ENCODE results near the gene SIRT1.
"Not testable (repeated sequence)": the region's sequence is repeated elsewhere in the genome, so short reads cannot be mapped to it uniquely, and the experiment has no call there.

Gene SIRT1

DNA sequence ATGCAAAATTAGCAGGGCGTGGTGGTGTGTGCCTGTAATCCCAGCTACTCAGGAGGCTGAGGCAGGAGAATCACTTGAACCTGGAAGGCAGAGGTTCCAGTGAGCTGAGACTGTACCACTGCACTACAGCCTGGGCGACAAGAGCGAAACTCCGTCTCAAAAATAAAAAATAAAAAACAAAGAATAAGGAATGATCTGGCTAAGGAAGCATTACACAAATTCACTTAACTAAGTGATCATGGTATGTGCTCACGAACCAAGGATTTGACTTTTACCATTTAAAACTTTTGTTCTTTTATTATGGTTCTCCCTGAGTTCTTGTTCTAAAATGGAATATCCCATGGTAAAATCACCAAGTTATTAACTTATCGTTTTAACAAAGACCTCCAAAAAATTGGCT, 71.2 kb downstream of the SIRT1 start:
- DNase-seq (ENCODE audit: low read depth in 2 of 3, low spot score in 1 of 3): no peak

DNA sequence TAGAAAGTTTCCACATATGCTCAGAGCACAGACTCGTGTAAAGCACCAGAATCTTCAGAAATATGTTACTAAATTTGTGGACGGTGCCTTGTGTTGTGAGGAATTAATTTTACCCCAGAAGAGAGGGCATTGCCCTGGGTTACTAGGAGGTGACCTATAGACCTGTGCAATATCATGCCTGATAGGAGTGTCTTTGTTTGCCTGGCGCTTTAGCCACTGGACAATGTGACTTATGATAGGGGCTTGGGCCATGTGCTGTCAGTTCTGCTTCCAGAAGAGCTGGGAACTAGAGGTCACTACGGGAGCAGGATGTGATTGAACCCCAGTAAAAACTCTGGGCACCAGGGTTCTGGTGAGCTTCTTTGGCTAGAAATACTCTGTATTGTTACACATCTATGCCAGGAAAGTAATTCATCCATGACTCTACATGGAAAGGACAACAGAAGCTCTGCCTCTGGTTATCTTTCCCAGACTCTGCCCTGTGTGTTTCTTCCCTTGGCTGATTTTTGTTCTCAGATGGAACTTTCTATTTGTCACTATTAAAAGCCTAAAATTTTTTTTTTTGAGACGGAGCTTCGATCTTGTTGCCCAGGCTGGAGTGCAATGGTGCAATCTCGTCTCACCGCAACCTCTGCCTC, 75.5 kb downstream of the SIRT1 start:
- DNase-seq (ENCODE audit: low read depth in 2 of 3, low spot score in 1 of 3): no peak

DNA sequence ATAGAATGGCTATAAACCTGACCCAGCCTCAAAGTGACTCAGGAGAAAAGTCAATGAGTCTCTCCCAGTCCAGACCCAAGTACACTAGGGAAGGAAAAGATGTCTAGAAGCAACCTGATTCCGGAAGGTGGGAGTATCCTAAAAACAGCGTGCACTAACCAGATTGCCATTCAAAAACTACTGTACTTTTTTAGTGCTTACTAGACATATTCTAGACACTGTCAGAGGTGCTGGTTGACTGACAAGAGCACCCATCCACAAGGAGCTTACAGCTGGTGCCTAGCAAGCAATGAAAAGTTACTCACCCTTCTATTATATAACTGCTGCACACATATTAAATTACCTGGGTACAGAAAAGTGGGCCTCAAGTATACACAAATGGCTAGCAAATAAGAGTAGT, 81.0 kb downstream of the SIRT1 start:
- DNase-seq (ENCODE audit: low read depth in 2 of 3, low spot score in 1 of 3): no peak

DNA sequence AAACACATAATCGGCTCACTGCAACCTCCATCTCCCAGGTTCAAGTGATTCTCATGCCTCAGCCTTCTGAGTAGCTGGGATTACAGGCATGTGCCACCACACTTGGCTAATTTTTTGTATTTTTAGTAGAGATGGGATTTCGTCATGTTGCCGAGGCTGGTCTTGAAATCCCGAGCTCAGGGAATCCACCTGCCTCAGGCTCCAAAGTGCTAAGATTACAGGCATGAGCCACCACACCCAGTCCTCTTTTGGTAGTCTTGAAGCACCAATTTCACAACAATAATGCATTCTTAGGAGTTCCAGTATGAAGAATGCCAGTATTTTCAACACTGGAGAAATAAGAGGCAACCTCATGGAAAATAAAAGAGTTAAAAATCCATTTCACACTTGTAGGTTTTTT, 81.6 kb downstream of the SIRT1 start:
- not testable (repeated sequence) for DNase-seq (ENCODE audit: low read depth in 2 of 3, low spot score in 1 of 3)
